SU-DHL-6 (cell line): Measurements from ENCODE around the gene PSMC5.

Experiments
- H2AFZ ChIP-seq: fragments of 200-600 bp; sonication (generic); 2 replicates; pipeline ENCODE4 v1.6.1; 2014; ENCODE audit warnings: low read depth, mild to moderate bottlenecking, moderate library complexity, mixed read lengths, antibody characterized with exemption, low read length; ENCODE audit not compliant: severe bottlenecking
- H3F3A ChIP-seq: fragments of 200-600 bp; shearing (Covaris generic); 2 replicates; pipeline ENCODE4 v1.6.0; 2016; ENCODE audit warnings: antibody characterized with exemption, mild to moderate bottlenecking; ENCODE audit not compliant: insufficient read depth
- H3K27ac ChIP-seq: fragments of 200-600 bp; sonication (generic); 2 replicates; pipeline ENCODE4 v1.5.1; 2016; ENCODE audit warnings: low read depth, mild to moderate bottlenecking, low read length, moderate library complexity, mixed read lengths
- H3K27me3 ChIP-seq: fragments of 200-600 bp; sonication (generic), shearing (Covaris generic); 2 replicates; pipeline ENCODE4 v1.6.0; 2014; ENCODE audit warnings: mild to moderate bottlenecking, low read length
- H3K36me3 ChIP-seq: fragments of 200-600 bp; sonication (generic); 2 replicates; pipeline ENCODE4 v1.6.1; 2014; ENCODE audit warnings: mild to moderate bottlenecking, low read length, mixed read lengths
- H3K4me2 ChIP-seq: fragments of 300-600, 200-600 bp; shearing (Covaris generic), sonication (generic); 2 replicates; pipeline ENCODE4 v1.6.0; 2014; ENCODE audit warnings: low read length, low read depth, mild to moderate bottlenecking; ENCODE audit not compliant: poor library complexity, severe bottlenecking
- H3K4me3 ChIP-seq: fragments of 200-600 bp; sonication (generic); 2 replicates; pipeline ENCODE4 v1.5.1; 2014; ENCODE audit warnings: antibody characterized with exemption, low read length, mild to moderate bottlenecking, mixed read lengths; ENCODE audit not compliant: insufficient read depth, poor library complexity, severe bottlenecking
- H3K79me2 ChIP-seq: fragments of 200-600 bp; sonication (generic); 2 replicates; pipeline ENCODE4 v1.6.1; 2014; ENCODE audit warnings: mild to moderate bottlenecking, low read length, moderate library complexity; ENCODE audit not compliant: insufficient read depth
- H3K9ac ChIP-seq: fragments of 200-600 bp; sonication (generic); 2 replicates; pipeline ENCODE4 v1.7.0; 2014; ENCODE audit warnings: mild to moderate bottlenecking, low read length
- H3K9me2 ChIP-seq: fragments of 200-600 bp; sonication (generic); replicated peaks from 2 replicates; pipeline ENCODE4 v1.6.1; 2014; ENCODE audit warnings: low read length; ENCODE audit not compliant: insufficient read depth
- H3K9me3 ChIP-seq: fragments of 200-600 bp; sonication (generic); 2 replicates; pipeline ENCODE4 v1.6.1; 2014; ENCODE audit warnings: low read length, mixed read lengths; ENCODE audit not compliant: insufficient read depth
- H4K20me1 ChIP-seq: fragments of 200-600 bp; sonication (generic); 2 replicates; pipeline ENCODE4 v1.6.1; 2014; ENCODE audit warnings: low read depth, mild to moderate bottlenecking, antibody characterized with exemption, low read length, moderate library complexity, mixed read lengths
- EZH2phosphoT487 ChIP-seq: fragments of 200-600 bp; sonication (generic), shearing (Covaris generic); conservative IDR thresholded peaks from 2 replicates; pipeline ENCODE4 v1.6.1; 2018; ENCODE audit warnings: mild to moderate bottlenecking, antibody characterized with exemption, low read length, moderate library complexity, mixed read lengths
- TF ChIP-seq, protein P1 (sequence below): fragments of 200-600 bp; sonication (generic); IDR thresholded peaks from one replicate; pipeline ENCODE4 v1.5.1; 2017; ENCODE audit warnings: antibody characterized with exemption, mild to moderate bottlenecking, low read length, moderate library complexity; ENCODE audit not compliant: insufficient read depth, poor library complexity, severe bottlenecking

Gene PSMC5

DNA sequence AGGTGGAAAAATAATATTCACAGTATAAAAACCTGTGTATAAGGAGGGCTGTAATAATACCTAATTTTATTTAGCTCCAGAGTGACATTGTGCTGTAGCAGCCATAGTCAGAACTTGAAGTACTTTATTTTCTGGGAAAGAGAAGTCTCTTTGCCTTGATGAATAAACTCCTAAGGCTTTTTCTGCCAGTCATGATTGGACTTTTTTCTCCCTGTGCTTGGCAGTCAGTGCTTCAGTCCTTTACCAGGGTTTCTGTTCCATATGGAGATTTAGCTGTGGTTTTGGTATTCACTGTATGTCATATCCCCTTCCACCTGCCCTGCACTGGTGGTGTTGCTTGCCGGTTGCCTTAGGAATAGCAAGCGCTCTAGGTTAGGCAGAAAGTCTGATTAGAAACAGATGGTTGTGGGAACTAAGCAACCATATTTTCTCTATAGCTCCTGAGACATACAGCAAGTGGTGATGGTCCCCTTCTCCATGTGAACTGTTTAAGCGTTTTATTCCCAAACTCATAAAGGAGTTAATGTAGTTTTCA is 28.6 kb upstream of the PSMC5 start:
- H3K27ac ChIP-seq, result no peak overlapping the region
- H3F3A ChIP-seq, result 0 out of 2 replicates have a peak, but pooled peaks cover 9% of the 10 kb centered on the region
- H3K9ac ChIP-seq, result no peak overlapping the region
- no peak overlapping the region for H2AFZ ChIP-seq
- H3K9me2 ChIP-seq, result no peaks in the 10 kb centered on the region
- TF ChIP-seq, protein P1, sequence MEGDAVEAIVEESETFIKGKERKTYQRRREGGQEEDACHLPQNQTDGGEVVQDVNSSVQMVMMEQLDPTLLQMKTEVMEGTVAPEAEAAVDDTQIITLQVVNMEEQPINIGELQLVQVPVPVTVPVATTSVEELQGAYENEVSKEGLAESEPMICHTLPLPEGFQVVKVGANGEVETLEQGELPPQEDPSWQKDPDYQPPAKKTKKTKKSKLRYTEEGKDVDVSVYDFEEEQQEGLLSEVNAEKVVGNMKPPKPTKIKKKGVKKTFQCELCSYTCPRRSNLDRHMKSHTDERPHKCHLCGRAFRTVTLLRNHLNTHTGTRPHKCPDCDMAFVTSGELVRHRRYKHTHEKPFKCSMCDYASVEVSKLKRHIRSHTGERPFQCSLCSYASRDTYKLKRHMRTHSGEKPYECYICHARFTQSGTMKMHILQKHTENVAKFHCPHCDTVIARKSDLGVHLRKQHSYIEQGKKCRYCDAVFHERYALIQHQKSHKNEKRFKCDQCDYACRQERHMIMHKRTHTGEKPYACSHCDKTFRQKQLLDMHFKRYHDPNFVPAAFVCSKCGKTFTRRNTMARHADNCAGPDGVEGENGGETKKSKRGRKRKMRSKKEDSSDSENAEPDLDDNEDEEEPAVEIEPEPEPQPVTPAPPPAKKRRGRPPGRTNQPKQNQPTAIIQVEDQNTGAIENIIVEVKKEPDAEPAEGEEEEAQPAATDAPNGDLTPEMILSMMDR, result no peak
- no peak for TF ChIP-seq EZH2phosphoT487
- H3K79me2 ChIP-seq, result peaks cover 6% of the 10 kb centered on the region; the same call in 1 of the 2 replicates
- no peak overlapping the region for H3K4me2 ChIP-seq
- H3K27me3 ChIP-seq, result no peaks in the 10 kb centered on the region
- H3K4me3 ChIP-seq, result no peak overlapping the region
- no peaks in the 10 kb centered on the region for H3K9me3 ChIP-seq
- H3K36me3 ChIP-seq, result peaks cover 68% of the 10 kb centered on the region
- no peaks in the 10 kb centered on the region; the same call in 1 of the 2 replicates for H4K20me1 ChIP-seq

DNA sequence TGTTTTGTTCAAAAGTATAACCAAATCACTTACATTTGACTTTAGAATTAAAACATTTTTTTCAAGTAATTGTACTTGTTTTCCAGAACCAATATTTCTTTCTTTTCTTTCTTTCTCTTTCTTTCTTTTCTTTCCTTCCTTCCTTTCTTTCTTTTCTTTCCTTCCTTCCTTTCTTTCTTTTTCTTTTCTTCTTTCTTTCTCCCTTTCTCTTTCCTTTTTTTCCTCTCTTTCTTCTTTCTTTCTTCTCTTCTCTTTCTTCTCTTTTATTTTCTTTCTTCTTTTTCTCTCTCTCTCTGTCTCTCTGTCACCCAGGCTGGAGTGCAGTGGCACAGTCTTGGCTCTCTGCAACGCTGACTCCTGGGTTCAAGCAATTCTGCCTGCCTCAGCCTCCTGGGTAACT is 26.4 kb upstream of the PSMC5 start:
- TF ChIP-seq, protein P1, result no peak
- no peak for TF ChIP-seq EZH2phosphoT487
- Histone ChIP-seq H3K79me2 (no peaks in the 10 kb centered on the region), H3F3A (0 out of 2 replicates have a peak, but pooled peaks cover 17% of the 10 kb centered on the region), H3K9me3 (no peaks in the 10 kb centered on the region), H2AFZ (no peak overlapping the region), H3K4me3 (no peak overlapping the region), H4K20me1 (no peaks in the 10 kb centered on the region; the same call in 1 of the 2 replicates), H3K4me2 (no peak overlapping the region), H3K9ac (no peak overlapping the region), H3K27me3 (no peaks in the 10 kb centered on the region), H3K27ac (no peak overlapping the region), H3K36me3 (peaks cover 72% of the 10 kb centered on the region), H3K9me2 (no peaks in the 10 kb centered on the region)

DNA sequence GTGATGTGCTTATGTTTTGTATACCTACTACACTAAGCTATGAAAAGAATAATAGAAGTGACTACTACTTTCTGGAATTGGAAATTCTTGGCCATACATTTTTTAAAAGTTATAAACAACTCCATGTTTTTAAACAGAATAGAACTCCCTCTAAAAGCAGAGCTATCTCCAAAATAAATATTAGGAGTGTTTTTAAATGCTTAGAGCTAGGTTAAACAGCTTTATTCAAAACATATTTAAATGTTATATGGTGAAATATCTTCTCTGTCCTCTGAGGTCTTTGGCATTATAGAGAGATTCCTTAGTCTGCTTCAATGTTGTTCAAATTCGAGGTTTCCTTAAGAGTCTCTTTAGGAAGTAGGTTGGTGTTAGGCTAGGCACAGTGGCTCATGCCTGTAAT is 22.9 kb upstream of the PSMC5 start:
- Histone ChIP-seq H3K27ac (no peak overlapping the region), H3K4me3 (no peak overlapping the region), H3K9me2 (no peaks in the 10 kb centered on the region), H3K4me2 (no peak overlapping the region), H3K79me2 (no peaks in the 10 kb centered on the region), H3F3A (peaks cover 8% of the 10 kb centered on the region; the same call in 1 of the 2 replicates), H3K9me3 (no peaks in the 10 kb centered on the region), H3K36me3 (peaks cover 79% of the 10 kb centered on the region), H3K27me3 (no peaks in the 10 kb centered on the region), H2AFZ (no peak overlapping the region), H3K9ac (no peak overlapping the region), H4K20me1 (no peaks in the 10 kb centered on the region)
- TF ChIP-seq, protein P1, result no peak
- TF ChIP-seq EZH2phosphoT487, result no peak
